ENCODE data around the gene QRFP.
"Not testable (repeated sequence)": the region's sequence is repeated elsewhere in the genome, so short reads cannot be mapped to it uniquely, and the experiment has no call there.

Gene QRFP

GRCh38 chr9:130919559-130920145 lies 23.0 kb upstream of the QRFP start:
- no peak for DNase-seq

- no peak for DNase-seq
Measured at GRCh38 chr9:130918826-130919558, 22.4 kb upstream of the QRFP start.

GRCh38 chr9:130918101-130918825 lies 21.7 kb upstream of the QRFP start:
- DNase-seq = no peak

GRCh38 chr9:130917168-130917960 lies 20.8 kb upstream of the QRFP start:
- DNase-seq = no peak

GRCh38 chr9:130915096-130915447 lies 18.5 kb upstream of the QRFP start:
- no peak for DNase-seq

- no peak for DNase-seq
Measured at GRCh38 chr9:130914417-130915095, 17.9 kb upstream of the QRFP start.

- DNase-seq = no peak
Measured at GRCh38 chr9:130913599-130914416, 17.2 kb upstream of the QRFP start.

- DNase-seq = no peak
Measured at GRCh38 chr9:130912932-130913598, 16.5 kb upstream of the QRFP start.

GRCh38 chr9:130911254-130912049 lies 14.8 kb upstream of the QRFP start:
- no peak for DNase-seq

- not testable (repeated sequence) for DNase-seq
Measured at GRCh38 chr9:130910670-130911069, 14.1 kb upstream of the QRFP start.

GRCh38 chr9:130910041-130910440 lies 13.4 kb upstream of the QRFP start:
- DNase-seq = not testable (repeated sequence)

GRCh38 chr9:130908878-130909355 lies 12.3 kb upstream of the QRFP start:
- no peak for DNase-seq

- DNase-seq = no peak
Measured at GRCh38 chr9:130908146-130908877, 11.7 kb upstream of the QRFP start.

- DNase-seq = no peak
Measured at GRCh38 chr9:130906735-130907416, 10.3 kb upstream of the QRFP start.

GRCh38 chr9:130905902-130906734 lies 9.5 kb upstream of the QRFP start:
- no peak for DNase-seq

GRCh38 chr9:130905125-130905901 lies 8.7 kb upstream of the QRFP start:
- no peak for DNase-seq
